Neural progenitor cell (in vitro differentiated cells): ENCODE measurements around the gene GFER.

Experiments used
- EZH2 ChIP-seq: fragments of 200-600 bp; sonication (generic); IDR thresholded peaks from 2 replicates; pipeline ENCODE4 v1.6.1; 2017; ENCODE audit warnings: antibody characterized with exemption, mild to moderate bottlenecking, moderate library complexity
- EZH2phosphoT487 ChIP-seq: fragments of 200-600 bp; sonication (generic); IDR thresholded peaks from 2 replicates; pipeline ENCODE4 v1.6.1; 2017; ENCODE audit warnings: antibody characterized with exemption
- TF ChIP-seq, protein P1 (sequence below): fragments of 200-600 bp; sonication (generic); IDR thresholded peaks from 2 replicates; pipeline ENCODE4 v1.5.1; 2017; ENCODE audit warnings: antibody characterized with exemption, mild to moderate bottlenecking

DNA sequence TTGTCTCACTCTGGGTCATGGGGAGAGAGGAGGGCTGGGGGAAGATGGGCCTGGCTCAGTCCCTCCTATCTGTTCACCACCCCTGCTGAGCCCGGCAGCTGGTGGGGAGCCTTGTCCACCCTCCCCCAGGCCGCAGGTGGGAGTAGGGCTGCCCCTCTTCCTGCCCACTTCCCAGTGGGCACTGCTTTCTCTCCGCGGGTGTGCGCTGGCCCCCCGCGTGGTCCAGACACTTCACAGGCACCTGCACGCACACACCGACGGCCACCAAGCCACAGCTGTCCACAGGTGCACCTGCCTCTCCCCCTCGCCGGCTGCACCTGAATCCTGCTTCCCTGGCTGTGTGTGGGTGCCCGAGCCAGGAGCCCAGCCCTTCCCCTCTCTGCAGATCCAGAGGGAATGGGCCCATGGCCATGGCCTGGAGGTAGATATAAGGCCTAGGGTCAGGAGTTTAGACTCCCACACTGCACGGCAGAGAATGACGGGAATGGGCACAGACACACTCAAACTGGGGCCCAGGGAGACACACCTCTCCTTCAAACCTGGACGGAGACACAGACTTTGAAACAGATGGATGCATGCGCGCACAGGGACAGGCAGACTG lies 44.7 kb downstream of the GFER start:
- TF ChIP-seq, protein P1, sequence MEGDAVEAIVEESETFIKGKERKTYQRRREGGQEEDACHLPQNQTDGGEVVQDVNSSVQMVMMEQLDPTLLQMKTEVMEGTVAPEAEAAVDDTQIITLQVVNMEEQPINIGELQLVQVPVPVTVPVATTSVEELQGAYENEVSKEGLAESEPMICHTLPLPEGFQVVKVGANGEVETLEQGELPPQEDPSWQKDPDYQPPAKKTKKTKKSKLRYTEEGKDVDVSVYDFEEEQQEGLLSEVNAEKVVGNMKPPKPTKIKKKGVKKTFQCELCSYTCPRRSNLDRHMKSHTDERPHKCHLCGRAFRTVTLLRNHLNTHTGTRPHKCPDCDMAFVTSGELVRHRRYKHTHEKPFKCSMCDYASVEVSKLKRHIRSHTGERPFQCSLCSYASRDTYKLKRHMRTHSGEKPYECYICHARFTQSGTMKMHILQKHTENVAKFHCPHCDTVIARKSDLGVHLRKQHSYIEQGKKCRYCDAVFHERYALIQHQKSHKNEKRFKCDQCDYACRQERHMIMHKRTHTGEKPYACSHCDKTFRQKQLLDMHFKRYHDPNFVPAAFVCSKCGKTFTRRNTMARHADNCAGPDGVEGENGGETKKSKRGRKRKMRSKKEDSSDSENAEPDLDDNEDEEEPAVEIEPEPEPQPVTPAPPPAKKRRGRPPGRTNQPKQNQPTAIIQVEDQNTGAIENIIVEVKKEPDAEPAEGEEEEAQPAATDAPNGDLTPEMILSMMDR: no peak
- no peak for TF ChIP-seq EZH2
- no peak for TF ChIP-seq EZH2phosphoT487
